GM18907 (cell line): ENCODE measurements around the gene UNC13A.

Source experiments
- ATAC-seq: cut with Tn5 transposase; IDR thresholded peaks from one replicate; pipeline ENCODE4 v1.9.1; 2021; ENCODE audit warnings: mild to moderate bottlenecking, moderate library complexity; ENCODE audit not compliant: unreplicated experiment

The UNC13A gene

GRCh38 chr19:17711851-17712250, 23.7 kb upstream of the UNC13A start:
- ATAC-seq = no peak

GRCh38 chr19:17706750-17707181, 18.6 kb upstream of the UNC13A start:
- ATAC-seq = no peak

DNA sequence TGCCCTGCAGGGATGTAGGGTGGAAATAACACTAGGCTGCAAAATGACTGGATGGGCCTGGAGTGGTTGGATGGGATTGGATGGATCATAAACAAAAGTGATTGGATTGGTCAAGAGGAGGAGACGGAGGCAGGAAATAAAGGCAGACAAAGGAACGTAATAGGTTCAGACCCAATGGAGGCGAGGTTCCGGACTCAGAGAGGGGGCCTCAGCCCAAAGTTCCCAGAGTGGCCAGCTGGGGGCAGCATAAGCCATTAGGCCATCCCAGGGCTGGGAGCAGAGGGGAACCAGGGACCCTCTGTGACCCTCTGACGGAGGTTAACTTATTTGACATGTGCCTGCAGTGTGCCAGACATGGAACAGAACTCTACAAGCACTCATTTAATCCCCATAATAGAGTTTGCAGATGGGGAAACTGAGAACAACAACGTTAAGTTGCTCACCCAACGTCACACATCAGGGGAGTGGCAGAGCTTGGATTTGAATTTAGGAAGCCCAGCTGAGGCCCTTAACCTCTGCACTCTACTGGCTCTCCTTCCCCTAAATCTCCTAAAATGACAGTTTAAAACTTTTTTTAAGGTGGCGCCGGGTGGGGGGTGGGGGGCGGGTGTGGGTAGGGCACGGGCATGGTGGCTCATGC, 15.8 kb upstream of the UNC13A start:
- no peak for ATAC-seq

GRCh38 chr19:17695198-17695597, 7.0 kb upstream of the UNC13A start:
- no peak for ATAC-seq

GRCh38 chr19:17692566-17692965, 4.4 kb upstream of the UNC13A start:
- ATAC-seq = no peak

- ATAC-seq = no peak
Observed at GRCh38 chr19:17688853-17689595, 870 bp upstream of the UNC13A start.

DNA sequence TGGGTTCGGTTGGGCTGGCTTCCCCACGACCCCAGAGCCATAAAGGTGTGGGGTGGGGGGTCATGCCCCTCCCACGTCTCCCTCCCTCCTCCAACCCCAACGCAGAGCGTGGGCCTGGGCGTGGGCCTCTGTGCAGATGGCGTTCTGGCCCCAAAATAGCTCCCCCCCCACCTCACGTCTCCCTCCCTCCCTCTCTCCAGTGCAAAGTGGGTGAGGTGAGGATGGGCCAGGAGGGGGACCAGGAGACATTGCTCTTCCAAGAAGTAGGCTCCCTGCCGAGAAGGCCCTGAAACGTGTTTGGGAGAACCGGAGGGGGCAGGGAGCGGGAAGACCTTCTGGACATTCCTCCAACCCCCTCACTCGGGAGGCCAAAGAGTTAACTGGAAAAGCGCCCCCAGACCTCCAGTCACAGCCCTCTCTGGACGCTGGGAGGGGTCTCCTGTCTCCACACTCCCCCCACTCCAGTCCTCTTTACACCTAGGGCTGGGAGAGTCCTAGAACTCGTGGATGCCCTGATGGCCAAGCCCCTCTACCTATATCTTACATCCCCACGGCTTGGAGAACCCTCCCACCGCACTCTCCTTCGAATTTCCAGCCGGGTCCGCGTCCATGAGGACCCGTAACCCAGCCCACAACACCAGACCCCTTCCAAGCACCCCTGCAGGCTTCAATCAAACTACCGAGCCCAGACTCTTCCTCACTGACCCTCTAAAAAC, 855 bp downstream of the UNC13A start:
- ATAC-seq = no peak

GRCh38 chr19:17686592-17687024, 1.5 kb downstream of the UNC13A start:
- ATAC-seq = no peak

DNA sequence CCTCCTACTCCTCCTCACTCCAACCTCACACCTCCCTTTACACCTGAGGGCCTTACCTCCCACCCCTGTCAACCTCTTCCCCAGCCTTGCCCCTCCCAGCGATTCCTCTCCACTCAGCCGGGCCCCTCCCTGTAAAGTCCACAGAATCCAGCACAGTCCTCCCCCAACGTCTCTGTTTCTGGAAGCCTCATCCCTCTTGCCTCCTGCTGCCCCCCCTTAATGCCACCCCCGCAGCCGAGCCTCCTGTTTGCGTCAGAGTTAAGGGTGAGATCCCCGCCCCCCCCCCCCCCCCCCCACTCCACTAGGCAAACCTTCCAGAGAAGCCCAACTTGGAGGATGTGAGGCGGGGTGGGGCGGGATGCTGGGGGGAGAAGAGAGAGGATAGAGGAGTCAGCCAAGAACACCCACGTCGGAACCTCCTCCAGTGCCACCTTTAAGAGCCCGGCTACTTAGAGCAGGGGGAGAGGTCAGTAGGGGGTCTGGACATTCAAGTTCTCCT, 2.1 kb downstream of the UNC13A start:
- ATAC-seq = no peak

- ATAC-seq = no peak
Observed at GRCh38 chr19:17685451-17686022, 2.6 kb downstream of the UNC13A start.

DNA sequence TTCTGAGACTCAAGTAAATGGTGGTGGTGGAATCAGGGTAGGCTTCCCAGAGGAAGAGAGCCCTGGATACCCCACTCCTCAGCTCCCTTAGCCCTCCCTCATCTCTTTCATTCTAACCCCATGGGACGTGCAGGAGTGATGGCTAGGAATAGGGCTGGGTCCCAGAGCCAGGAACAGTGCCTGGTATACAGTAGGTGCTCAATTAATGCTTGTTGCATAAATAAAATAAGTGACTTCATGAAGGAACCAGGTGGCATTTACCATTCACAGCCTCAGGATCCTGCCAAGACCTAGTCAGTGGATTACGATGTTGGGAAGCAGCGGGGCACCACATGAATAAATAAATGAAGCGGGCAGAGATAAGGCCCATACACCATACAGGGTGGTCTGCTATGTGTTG, 3.9 kb downstream of the UNC13A start:
- no peak for ATAC-seq

DNA sequence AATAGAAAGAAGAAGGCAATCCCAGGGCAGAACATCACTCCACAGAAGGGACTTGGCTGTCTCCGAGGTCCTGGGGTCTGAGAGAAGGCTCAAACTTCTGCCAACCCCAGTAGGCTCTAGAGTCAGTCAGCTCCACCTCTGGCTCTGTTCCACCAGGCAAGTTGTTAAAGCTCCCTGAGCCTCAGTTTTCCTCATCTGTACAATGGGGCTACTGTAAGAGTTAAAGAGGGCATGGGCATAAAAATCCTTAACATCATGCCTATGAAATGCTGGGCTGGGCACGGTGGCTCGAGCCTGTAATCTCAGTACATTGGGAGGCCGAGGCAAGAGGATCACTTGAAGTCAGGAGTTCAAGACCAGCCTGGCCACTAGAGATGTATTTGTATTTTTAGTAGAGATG, 5.1 kb downstream of the UNC13A start:
- ATAC-seq = no peak

- ATAC-seq = no peak
Observed at GRCh38 chr19:17682273-17682672, 5.9 kb downstream of the UNC13A start.

GRCh38 chr19:17681505-17682125, 6.5 kb downstream of the UNC13A start:
- ATAC-seq = no peak

- ATAC-seq = no peak
Observed at GRCh38 chr19:17680230-17680722, 7.9 kb downstream of the UNC13A start.

- no peak for ATAC-seq
Observed at GRCh38 chr19:17679526-17680229, 8.5 kb downstream of the UNC13A start.

- no peak for ATAC-seq
Observed at GRCh38 chr19:17678836-17679235, 9.3 kb downstream of the UNC13A start.

- no peak for ATAC-seq
Observed at GRCh38 chr19:17677002-17677401, 11.2 kb downstream of the UNC13A start.

DNA sequence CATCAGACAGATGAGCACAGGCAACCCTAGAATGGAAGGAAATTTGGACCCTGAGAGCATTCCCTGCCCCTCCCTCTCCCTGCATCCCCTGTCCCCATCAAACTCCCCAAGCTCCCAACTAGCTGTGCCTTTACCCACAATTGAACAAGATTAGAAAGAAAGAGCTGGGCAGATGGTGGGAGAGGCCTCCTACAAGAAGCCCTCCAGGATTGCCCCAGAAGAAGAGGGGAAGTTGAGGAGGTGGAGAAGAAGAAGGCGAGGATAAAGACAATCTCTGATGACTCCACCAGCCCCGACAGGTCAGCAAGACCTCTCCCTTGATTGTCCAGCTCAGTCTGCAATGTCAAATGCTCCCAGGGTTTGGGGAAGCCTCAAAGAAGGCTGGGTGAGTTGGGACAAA, 11.9 kb downstream of the UNC13A start:
- ATAC-seq = no peak
